ENCODE data around the gene HTR3B.
"Not testable (repeated sequence)": the region's sequence is repeated elsewhere in the genome, so short reads cannot be mapped to it uniquely, and the experiment has no call there.

Gene HTR3B

DNA sequence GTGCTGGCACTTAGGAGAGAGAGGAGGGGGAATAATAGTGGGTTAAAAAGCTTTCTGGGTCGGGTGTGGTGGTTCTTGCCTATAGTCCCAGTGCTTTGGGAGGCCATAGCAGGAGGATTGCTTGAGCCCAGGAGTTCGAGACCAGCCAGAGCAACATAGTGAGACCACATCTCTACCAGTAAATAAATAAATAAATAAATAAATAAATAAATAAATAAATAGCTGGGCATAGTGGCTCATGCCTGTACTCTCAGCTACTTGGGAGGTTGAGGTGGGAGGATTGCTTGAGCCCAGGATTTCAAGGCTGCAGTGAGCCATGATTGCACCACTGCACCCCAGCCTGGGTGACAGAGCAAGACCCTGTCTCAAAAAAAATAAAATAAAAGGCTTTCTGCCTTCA lies 41.6 kb downstream of the HTR3B start:
- DNase-seq (ENCODE audit: low spot score), result not testable (repeated sequence)

DNA sequence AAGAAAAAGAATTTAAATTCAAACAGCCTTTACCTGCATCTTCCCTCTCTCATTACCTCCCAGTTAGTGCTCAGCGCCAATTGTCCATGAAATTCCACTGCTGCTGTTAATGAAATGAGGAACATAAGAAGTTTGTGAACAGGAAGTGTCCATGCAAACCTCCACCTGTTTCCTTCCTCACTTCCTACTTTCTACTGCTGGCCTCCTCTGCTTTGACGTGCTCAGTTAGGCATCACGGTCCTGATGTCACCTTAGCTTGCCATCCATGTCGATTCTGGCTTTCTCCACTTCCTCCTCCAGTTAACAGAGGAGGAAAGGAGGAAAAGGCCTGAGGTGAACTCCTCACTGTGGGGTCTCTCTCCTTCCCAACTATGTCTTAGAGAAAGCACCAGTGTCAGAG lies 43.4 kb downstream of the HTR3B start:
- no peak for DNase-seq (ENCODE audit: low spot score)

DNA sequence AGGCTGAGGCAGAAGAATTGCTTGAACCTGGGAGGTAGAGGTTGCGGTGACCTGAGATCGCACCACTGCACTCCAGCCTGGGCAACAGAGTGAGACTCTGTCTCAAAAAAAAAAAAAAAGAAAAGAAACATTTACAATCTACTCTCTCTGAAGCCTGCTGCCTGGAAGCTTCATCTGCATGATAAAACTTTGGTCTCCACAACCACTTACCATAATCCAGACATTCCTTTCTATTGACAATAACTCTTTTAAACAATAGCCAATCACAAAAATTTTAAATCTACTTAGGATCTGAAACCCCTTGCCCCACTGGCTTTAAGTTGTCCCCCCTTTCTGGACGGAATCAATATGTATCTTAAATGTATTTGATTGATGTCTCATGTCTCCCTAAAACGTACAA lies 45.3 kb downstream of the HTR3B start:
- DNase-seq (ENCODE audit: low spot score), result no peak

DNA sequence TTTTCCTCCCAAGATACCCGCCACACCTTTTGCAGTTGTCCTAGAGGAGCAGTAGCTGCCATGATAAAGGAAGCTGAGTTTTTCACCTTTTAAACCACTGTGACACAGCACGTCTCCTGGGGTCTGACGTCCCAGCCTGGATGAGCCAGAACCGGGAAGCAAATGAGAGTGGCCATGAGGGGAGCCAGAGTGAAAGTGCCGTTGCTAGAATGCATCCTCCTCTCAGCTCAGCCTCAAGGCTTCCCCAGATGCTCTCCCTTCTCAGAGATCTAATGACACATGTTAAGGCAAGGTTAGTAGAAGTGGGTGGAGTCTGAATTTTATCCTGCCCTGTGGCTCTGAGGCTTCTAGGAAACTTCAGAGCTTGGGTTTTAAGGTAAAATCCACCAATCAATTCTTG lies 46.9 kb downstream of the HTR3B start:
- DNase-seq (ENCODE audit: low spot score), result no peak

DNA sequence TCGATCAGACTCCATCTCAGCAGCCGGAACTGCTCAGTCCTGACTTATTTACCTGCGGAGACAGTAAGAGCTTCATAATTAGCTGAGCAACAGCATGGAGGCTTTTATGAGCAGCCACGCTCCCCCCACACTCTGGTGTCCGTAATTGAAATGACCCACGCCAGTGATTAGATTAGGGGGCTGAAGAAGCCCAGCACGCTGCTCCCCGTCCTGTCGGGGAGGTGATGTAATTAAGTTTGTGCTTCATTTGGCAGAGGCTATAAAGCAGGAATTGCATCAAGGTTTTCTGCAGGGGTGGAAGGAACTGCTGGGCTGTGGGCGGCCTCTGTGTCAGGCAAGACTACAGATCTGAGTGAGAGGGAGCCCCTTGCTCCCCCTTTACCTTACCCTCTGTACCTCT lies 47.5 kb downstream of the HTR3B start:
- no peak for DNase-seq (ENCODE audit: low spot score)

DNA sequence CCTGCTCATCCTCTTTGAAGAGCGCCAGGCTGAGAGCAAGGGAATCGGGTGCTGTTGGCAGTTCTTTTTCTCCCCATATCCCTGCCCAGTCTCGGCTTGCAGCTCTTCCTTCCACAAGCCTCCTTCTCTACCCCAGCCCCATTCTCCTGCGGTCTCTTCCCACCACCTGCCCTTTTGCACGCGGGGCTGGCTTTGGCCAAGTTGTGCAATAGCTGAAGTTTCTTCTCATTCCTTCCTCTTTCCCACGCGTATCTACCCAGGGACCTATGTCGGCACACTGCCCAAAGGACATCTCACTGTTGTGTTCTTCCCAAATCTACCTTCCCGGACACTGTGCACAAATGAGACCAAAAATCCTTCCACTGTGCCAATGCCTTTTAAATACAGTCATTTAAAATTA lies 48.0 kb downstream of the HTR3B start:
- DNase-seq (ENCODE audit: low spot score), result no peak

DNA sequence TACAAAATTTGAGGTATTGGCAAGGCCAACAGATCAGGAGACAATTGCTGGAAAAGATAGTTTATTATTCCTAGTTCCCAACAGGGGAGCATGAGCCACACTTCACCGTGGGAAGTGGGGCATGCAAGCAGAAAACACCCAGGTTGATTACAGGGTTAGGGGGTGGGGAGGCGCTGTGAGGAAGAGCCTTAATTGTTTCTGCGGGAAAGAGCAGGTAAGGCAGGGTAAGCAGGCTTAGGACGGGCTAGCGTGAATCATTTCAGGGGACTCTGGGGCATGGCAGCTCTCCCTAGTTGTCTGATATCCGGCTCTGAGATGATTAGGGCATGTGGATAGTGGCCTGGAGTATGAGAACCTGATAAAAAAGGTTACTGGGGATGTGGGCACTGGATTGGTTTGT lies 49.6 kb downstream of the HTR3B start:
- no peak for DNase-seq (ENCODE audit: low spot score)

DNA sequence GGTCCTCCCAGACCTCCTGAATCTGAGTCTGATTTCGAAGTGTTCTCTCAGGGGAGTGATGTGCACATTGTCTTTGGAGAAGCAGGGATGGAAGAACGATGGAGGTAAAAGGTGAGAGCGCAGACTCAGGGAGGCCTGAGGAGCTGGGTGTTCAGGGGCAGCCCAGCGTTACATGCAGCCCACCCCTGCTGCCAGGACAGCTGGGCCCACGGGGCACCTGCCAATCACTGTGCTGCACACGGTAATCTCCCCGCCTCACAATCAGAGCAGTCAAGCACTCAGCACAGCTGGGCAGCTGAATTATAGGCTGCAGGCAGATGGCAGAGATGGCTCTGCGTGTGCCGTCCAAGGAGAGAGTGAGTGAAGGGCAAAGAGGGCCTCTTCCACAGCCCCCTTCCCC lies 52.4 kb downstream of the HTR3B start:
- DNase-seq (ENCODE audit: low spot score), result no peak

DNA sequence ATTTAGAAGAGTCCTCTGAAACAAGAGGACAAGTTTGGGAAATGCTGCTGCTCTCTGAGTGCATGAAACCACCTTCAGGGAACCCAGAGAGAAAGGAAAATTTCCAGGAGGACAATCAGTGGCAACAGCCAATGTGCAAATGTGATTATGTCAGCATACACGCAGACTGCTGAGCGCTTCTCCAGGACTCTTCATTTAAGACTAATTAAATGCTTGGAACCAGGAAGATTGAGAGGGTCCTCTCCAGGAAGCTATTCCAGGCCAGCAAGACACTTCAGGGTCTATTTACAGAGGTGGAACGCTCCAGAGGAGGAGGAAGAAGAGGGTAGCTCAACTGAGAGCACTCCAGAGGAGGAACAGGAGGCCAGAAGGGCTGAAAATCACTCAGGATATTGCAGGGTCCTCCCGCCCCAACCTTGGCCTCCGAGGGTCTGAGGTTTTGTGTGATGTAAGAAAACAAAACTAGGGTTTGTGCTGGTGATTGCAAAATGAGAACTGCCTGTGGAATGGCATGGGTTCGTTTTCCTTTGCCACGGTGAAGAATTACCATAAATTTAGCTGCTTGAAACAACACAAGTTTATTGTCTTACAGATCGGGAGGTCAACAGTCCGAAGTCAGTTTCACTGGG lies 56.2 kb downstream of the HTR3B start:
- no peak for DNase-seq (ENCODE audit: low spot score)

DNA sequence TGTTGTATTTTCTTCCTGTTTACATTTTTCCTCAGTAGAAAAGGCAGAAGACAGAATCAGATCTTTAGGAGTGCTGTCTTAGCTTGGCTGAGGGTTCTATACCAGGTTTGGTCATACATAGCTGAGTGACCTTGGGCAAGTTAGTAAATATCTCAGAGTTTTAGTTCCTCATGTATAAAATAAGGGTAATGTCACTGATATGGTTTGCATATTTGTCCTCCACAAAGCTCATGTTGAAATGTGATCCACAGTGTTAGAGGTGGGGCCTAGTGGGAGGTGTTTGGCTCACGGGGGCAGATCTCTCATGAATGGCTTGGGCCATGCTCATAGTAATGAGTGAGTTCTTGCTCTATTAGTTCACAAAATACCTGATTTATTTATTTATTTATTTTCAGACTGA lies 62.8 kb downstream of the HTR3B start:
- no peak for DNase-seq (ENCODE audit: low spot score)

DNA sequence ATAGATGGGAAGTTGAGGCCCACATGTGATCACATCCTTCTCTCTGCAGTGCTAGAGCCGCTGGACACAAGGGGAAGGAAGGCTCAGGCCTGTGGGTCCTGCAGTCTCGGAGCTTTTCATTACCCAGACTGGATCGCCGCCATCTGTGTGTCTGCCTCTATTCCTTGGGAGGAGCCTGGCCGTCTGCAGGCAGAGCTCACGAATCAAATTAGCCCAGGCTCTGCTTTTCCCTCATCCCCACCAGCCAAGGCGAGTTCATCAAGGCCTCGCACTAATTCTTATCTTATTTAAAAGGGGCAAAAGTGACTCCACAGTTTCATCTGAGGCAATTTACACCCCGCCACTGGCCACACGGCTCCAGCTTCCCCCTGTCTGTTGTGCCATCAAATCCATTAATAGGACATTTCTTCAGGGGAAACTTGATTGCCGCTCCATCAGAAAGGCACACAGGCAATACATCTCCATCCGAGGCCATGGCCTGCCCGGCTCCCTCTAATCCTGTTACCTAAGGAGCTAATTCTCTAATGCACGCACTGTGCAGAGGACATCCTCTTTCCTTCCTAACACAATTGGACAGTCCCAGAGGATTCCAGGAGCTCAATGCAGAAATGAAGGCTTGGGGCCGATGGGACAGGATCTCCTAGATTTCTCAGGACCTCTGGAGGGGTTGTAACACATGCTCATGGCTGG lies 67.1 kb downstream of the HTR3B start:
- DNase-seq (ENCODE audit: low spot score), result no peak

DNA sequence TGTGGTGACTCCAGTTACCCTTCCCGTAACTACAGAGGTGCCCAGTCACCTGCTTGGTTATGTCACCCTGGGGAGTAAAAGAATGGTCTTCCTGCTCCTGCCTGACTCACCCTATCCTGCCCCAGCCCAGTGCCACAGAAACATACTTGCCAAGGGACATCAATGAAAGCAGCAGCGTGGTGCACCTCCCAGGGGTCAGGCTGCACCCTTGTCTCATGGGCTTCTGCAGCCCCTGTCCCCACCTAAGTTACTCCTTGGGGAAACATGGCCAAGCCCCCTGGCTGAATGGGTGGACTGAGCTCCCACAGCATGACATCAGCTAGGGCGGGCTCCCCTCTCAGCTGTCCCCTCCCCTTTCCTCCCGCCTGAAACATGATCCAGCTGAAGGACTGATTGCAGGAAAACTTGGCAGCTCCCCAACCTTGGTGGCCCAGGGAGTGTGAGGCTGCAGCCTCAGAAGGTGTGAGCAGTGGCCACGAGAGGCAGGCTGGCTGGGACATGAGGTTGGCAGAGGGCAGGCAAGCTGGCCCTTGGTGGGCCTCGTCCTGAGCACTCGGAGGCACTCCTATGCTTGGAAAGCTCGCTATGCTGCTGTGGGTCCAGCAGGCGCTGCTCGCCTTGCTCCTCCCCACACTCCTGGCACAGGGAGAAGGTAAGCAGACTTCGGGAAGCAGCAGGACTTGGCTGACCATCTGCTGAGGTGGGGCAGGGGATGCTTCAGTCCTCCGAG lies 70.3 kb downstream of the HTR3B start, which contains the start of gene HTR3A:
Gene HTR3A (plus strand): TSS at position 368 of the 730 bp plus-strand sequence. CDS start 218 bp downstream, at position 586.
- no peak for DNase-seq (ENCODE audit: low spot score)

DNA sequence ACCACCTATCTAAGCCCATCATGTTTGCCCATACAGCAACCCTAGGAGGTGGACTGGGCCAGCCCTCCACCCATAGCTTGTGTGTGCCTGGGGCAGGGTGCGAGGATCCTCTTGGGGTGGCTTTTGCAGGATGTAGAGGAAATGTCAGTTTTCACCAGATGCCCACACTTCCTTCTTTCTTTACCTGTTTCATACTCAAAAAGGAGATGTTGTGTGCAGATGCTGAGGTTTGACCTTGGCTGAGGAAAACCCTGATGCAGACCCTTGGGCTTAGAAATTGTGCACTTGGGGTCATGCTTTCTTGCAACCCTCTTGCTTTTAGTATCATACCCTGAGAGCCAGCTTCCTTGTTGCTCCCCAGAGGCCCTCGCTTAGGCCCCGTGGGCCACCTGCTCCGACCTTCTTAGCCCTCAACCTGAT lies 72.5 kb downstream of the HTR3B start:
- DNase-seq (ENCODE audit: low spot score), result no peak

DNA sequence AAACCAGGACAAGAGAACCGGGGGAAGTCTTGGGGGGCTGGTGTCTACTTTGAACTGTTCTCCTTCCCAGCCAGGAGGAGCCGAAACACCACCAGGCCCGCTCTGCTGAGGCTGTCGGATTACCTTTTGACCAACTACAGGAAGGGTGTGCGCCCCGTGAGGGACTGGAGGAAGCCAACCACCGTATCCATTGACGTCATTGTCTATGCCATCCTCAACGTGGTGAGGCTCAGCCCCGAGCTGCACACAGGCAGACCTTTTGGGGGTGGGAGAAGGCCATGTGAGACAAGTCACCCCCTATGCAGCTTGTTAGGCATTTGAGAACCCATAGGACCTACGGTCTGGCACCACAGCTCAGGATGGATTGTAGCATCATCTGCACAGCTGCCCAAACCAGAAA lies 73.1 kb downstream of the HTR3B start:
- DNase-seq (ENCODE audit: low spot score), result no peak

DNA sequence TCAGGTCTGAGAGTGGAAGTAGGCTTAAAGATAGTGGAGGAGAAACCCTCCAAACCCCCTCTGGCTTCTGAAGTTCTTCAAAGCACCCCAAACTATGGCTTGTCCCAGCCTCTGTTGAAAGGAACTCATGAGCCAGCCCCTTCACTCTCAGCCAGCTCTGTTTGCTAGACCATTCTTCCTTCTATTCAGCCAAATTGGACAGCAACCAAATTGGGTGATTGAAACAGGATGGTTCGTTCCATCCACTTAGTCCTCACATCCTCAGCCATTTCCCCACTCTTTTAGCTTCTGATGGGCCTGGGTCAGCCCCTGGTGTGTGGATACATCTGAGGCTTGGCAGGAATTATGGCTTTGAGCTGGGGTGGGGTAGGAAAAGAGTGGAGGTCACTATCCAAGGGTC lies 74.8 kb downstream of the HTR3B start:
- DNase-seq (ENCODE audit: low spot score), result no peak

DNA sequence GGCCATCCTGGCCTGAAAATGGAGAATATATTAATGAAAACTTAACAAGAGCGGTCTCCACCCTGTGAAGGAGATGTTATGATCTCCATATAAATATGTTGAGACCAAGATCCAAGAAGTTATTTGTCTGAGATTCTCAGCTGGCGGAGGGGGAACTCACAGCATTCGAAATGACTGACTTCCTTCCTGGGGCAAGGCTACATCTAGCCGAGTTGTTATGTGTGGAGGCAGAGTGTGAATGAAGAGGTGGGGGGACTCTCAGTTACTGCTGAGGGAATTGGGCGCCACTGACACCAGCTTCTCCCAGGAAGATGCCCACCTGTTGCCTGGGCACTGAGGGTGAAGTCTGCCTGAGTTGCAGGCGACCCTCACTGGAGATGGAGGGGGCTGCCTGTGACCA lies 76.2 kb downstream of the HTR3B start:
- no peak for DNase-seq (ENCODE audit: low spot score)

DNA sequence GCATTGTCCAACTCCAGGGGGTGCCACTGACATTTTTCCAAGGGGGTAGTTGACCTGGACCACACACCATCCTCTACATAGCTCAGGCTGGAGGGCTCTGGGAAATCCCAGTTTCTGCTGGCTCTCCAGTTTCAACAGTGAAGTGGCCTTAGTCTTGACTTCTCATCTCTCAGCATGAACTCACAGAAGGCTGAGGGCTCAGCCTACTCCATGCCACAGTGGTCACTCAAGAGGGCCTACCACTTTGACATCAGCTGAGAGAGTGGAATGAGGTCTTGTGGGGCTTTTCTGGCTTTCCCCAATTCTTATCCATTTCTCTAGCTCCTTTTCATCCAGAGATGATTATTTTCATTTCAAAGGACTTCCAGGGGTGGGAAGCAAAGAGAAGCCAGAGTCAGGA lies 77.7 kb downstream of the HTR3B start:
- DNase-seq (ENCODE audit: low spot score), result no peak

DNA sequence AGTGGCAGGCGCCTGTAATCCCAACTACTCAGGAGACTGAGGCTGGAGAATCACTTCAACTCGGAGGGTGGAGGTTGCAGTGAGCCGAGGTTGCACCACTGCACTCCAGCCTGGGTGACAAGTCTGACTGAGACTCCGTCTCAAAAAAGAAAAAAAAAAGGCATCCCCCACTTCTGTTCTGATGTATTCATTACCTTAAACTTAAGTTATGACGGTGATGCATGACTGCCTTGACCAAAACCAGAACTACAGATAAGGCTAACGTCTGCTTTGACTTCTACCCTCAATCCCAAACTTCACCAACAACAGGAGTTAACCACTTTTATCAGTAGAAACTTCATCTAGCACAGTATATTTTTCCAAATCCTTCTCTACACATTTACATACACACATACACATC lies 80.2 kb downstream of the HTR3B start:
- DNase-seq (ENCODE audit: low spot score), result no peak

DNA sequence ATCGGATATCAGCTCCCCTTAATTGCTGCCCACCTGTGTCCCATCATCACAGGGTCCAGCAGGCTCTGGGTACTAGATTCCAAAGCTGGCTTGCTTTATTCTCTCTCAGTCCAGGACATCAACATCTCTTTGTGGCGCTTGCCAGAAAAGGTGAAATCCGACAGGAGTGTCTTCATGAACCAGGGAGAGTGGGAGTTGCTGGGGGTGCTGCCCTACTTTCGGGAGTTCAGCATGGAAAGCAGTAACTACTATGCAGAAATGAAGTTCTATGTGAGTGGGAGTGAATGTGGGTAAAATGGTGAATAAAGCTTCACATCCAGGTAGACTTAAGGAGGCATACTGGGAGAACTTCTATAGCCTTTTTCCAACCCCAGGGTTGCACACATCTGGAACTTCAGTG lies 81.3 kb downstream of the HTR3B start:
- no peak for DNase-seq (ENCODE audit: low spot score)

DNA sequence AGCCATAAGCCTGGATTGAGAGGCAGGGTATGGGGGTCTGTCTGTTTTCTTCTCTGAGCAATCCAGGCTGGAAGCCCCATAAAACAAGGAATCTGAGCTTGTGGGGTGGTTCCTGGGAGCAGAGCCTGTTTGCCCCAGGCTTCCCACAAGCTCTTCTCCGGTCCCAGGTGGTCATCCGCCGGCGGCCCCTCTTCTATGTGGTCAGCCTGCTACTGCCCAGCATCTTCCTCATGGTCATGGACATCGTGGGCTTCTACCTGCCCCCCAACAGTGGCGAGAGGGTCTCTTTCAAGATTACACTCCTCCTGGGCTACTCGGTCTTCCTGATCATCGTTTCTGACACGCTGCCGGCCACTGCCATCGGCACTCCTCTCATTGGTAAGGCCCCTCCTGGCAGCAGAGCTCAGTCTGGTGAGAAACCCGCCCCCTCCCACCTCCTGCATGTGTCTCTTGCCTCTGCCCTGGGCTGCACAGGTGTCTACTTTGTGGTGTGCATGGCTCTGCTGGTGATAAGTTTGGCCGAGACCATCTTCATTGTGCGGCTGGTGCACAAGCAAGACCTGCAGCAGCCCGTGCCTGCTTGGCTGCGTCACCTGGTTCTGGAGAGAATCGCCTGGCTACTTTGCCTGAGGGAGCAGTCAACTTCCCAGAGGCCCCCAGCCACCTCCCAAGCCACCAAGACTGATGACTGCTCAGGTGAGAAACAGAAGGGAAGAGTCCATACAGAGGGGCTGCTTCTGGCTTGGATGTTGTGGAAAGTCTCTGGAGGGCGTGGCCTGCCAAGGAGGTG lies 82.0 kb downstream of the HTR3B start:
- no peak for DNase-seq (ENCODE audit: low spot score)

DNA sequence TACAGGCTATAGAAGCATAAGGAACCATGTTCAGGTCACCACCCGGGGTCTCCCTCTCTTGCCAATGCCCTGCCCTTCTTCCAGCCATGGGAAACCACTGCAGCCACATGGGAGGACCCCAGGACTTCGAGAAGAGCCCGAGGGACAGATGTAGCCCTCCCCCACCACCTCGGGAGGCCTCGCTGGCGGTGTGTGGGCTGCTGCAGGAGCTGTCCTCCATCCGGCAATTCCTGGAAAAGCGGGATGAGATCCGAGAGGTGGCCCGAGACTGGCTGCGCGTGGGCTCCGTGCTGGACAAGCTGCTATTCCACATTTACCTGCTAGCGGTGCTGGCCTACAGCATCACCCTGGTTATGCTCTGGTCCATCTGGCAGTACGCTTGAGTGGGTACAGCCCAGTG lies 84.8 kb downstream of the HTR3B start:
- DNase-seq (ENCODE audit: low spot score), result no peak

DNA sequence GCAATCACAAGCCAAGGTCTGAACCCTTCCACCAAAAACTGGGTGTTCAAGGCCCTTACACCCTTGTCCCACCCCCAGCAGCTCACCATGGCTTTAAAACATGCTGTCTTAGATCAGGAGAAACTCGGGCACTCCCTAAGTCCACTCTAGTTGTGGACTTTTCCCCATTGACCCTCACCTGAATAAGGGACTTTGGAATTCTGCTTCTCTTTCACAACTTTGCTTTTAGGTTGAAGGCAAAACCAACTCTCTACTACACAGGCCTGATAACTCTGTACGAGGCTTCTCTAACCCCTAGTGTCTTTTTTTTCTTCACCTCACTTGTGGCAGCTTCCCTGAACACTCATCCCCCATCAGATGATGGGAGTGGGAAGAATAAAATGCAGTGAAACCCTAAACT lies 85.3 kb downstream of the HTR3B start:
- DNase-seq (ENCODE audit: low spot score), result no peak

DNA sequence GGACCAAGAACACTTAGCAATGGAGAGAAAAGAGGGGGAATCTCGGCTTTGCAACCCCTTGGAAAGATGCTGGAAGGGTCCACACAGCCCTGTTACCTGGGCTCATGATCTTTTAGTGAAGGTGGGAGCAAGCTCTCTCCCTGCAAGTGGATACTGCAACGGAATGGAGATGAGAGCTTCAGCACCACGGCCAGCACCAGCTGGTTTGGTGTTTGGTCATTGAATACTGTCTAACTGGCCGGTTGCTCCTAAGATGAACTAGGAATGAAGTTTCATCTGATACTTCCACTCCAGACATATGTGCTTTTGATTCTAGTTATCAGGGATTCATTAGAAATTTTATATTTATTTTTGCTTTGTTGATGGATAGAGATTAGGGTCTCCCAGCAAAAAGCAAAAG lies 86.6 kb downstream of the HTR3B start:
- DNase-seq (ENCODE audit: low spot score), result no peak
